K562 (cell line): ENCODE results near the gene SEMA6D. TPM values are rescaled to one million over a fixed set of nuclear protein-coding genes. Genes with fewer than 3 reads are reported as not detected.

Experiments
- ATAC-seq: fragments of 200-7000 bp; cut with Tn5 transposase; 3 replicates; pipeline ENCODE4 v1.9.1; 2020; ENCODE audit warnings: moderate library complexity
- BruUV-seq: library from RNA; stranded (reverse); fragments of 400-500 nt; replicated peaks from 2 replicates; lab custom pipeline; 2021; lab: Mats Ljungman, UMichigan
- CTCF ChIA-PET: fragments of 300-600 bp; formaldehyde crosslinking; extraction: SDS; loops from one replicate; lab custom pipeline; 2021; ENCODE audit warnings: low intra/inter-chr PET ratio; lab: Yijun Ruan, JAX
- POLR2A ChIA-PET: fragments of 300-600, 350-650 bp; sonication (Branson Sonifier 250); formaldehyde crosslinking; extraction: SDS; loops from one replicate; lab custom pipeline; 2021; ENCODE audit warnings: antibody characterized with exemption, inconsistent platforms; lab: Yijun Ruan, JAX
- DNase-seq, 4 experiments: peaks; one replicate each; pipeline versions ENCODE4 v3.0.0 to v3.0.0-alpha.2; 2011 to 2018; ENCODE audit warnings: low spot score in 3 of 4, mixed read lengths in 3 of 4; ENCODE audit errors: extremely low read depth in 1 of 4
- FAIRE-seq: peaks from 2 replicates; lab custom pipeline; 2011; peaks lifted over from hg19 to GRCh38; lab: Jason Lieb, UNC
- H2AFZ ChIP-seq: 2 replicates; pipeline ENCODE4 v1.6.0; 2011; ENCODE audit warnings: low read depth, low read length, control low read depth, inconsistent platforms
- H3K27ac ChIP-seq: fragments of 200-600 bp; 3 replicates; pipeline ENCODE4 v1.8.0; 2011; ENCODE audit warnings: low read depth, mild to moderate bottlenecking, control low read depth, inconsistent platforms, low read length, moderate library complexity, mixed read lengths; ENCODE audit errors: extremely low read depth
- H3K27me3 ChIP-seq, 2 experiments: fragments of 300-600 bp in 1 of 2; 2 replicates in 1 of 2; 3 replicates in 1 of 2; pipeline versions ENCODE4 v1.6.0 to v1.8.0; 2011; ENCODE audit warnings: inconsistent platforms in 2 of 2, low read length in 2 of 2, mild to moderate bottlenecking in 1 of 2, mixed read lengths in 1 of 2, moderate library complexity in 1 of 2; ENCODE audit not compliant: control insufficient read depth in 2 of 2, insufficient read depth in 2 of 2
- H3K36me3 ChIP-seq: fragments of 300-600 bp; 3 replicates; pipeline ENCODE4 v1.8.0; 2011; ENCODE audit warnings: mild to moderate bottlenecking, low read length, inconsistent platforms; ENCODE audit not compliant: control insufficient read depth, insufficient read depth
- H3K4me1 ChIP-seq, 2 experiments: fragments of 200-600 bp in 1 of 2; replicated peaks in 1 of 2; 2 replicates in 1 of 2; 3 replicates in 1 of 2; pipeline versions ENCODE4 v1.5.1 to v1.8.0; 2011; ENCODE audit warnings: inconsistent platforms in 2 of 2, low read length in 2 of 2, mild to moderate bottlenecking in 1 of 2, mixed read lengths in 1 of 2, moderate library complexity in 1 of 2; ENCODE audit not compliant: control insufficient read depth in 2 of 2, insufficient read depth in 2 of 2
- H3K4me2 ChIP-seq: 2 replicates; pipeline ENCODE4 v1.6.1; 2011; ENCODE audit warnings: low read length, control low read depth, inconsistent platforms, mixed read lengths; ENCODE audit not compliant: insufficient read depth
- H3K4me3 ChIP-seq: fragments of 200-600 bp; sonication (generic), shearing (Covaris generic); 2 replicates; pipeline ENCODE4 v1.5.1; 2016; ENCODE audit warnings: control low read depth, inconsistent platforms
- H3K79me2 ChIP-seq: fragments of 200-600 bp; 3 replicates; pipeline ENCODE4 v1.8.0; 2011; ENCODE audit warnings: low read length, inconsistent platforms; ENCODE audit not compliant: control insufficient read depth, insufficient read depth
- H3K9ac ChIP-seq, 2 experiments: 2 replicates each; pipeline versions ENCODE4 v1.6.0 to v1.6.1; 2011; ENCODE audit warnings: low read depth in 2 of 2, low read length in 2 of 2, control low read depth in 1 of 2, inconsistent platforms in 1 of 2, mild to moderate bottlenecking in 1 of 2, mixed read lengths in 1 of 2; ENCODE audit not compliant: insufficient read depth in 1 of 2
- H3K9me1 ChIP-seq: one replicate; pipeline ENCODE4 v1.6.0; 2011; ENCODE audit warnings: inconsistent platforms, mild to moderate bottlenecking, low read length, moderate library complexity; ENCODE audit not compliant: control insufficient read depth, insufficient read depth
- H3K9me3 ChIP-seq: replicated peaks from 2 replicates; pipeline ENCODE4 v1.5.1; 2011; ENCODE audit warnings: low read depth, low read length, inconsistent platforms; ENCODE audit not compliant: control insufficient read depth, insufficient read depth
- H4K20me1 ChIP-seq: replicated peaks from 2 replicates; pipeline ENCODE4 v1.6.1; 2011; ENCODE audit warnings: low read length, inconsistent platforms, mixed read lengths; ENCODE audit not compliant: control insufficient read depth, insufficient read depth
- FOXJ2 ChIP-seq: fragments of 200-800 bp; sonication (Bioruptor generic); IDR thresholded peaks from 2 replicates; pipeline ENCODE4 v1.6.1; 2016; ENCODE audit warnings: missing genetic modification characterization, missing compliant biosample characterization
- KLF16 ChIP-seq: IDR thresholded peaks from 2 replicates; pipeline ENCODE4 v1.6.1; 2016; ENCODE audit warnings: antibody characterized with exemption
- MTA1 ChIP-seq: fragments of 450-650 bp; IDR thresholded peaks from 2 replicates; pipeline ENCODE4 v1.6.1; 2017; ENCODE audit warnings: borderline replicate concordance
- NFE2 ChIP-seq: IDR thresholded peaks from 2 replicates; pipeline ENCODE4 v1.6.1; 2014; ENCODE audit warnings: antibody characterized with exemption, low read depth
- POLR2AphosphoS5 ChIP-seq: IDR thresholded peaks from 2 replicates; pipeline ENCODE4 v1.6.1; 2011; ENCODE audit warnings: mild to moderate bottlenecking, low read depth, low read length, moderate library complexity; ENCODE audit not compliant: control insufficient read depth, insufficient read depth
- SNIP1 ChIP-seq: fragments of 450-650 bp; IDR thresholded peaks from 2 replicates; pipeline ENCODE4 v1.7.1; 2017; ENCODE audit warnings: low read depth, mild to moderate bottlenecking
- UBTF ChIP-seq, 2 experiments: IDR thresholded peaks; 2 replicates each; pipeline ENCODE4 v1.6.1; 2012; ENCODE audit warnings: improper control_type of control experiment in 2 of 2, low read depth in 2 of 2, low read length in 2 of 2, borderline replicate concordance in 1 of 2
- ZBTB1 ChIP-seq: sonication (generic); formaldehyde crosslinking; IDR thresholded peaks from 2 replicates; pipeline ENCODE4 v1.8.1; 2023; ENCODE audit warnings: missing genetic modification reagents, low read depth, mild to moderate bottlenecking, borderline replicate concordance
- ZNF395 ChIP-seq: fragments of 200-800 bp; sonication (Bioruptor generic); IDR thresholded peaks from 2 replicates; pipeline ENCODE4 v1.6.1; 2017; ENCODE audit warnings: missing genetic modification characterization, missing compliant biosample characterization
- WGBS: fragments of 100-300 bp; shearing (Covaris generic); methylation state at CpG from one replicate; pipeline ENCODE4 v1.1.6; 2016; ENCODE audit warnings: low coverage, mixed read lengths; ENCODE audit not compliant: insufficient coverage; ENCODE audit errors: missing lambda C conversion rate; 5-methylcytosine and 5-hydroxymethylcytosine counted together
- in situ Hi-C: fragments of 300-500 bp; cut with MboI; formaldehyde crosslinking; loops from 4 replicates; pipeline ENCODE4 v1.15.0; 2018; ENCODE audit warnings: inconsistent platforms, mixed read lengths
- intact Hi-C: fragments of 100-400 bp; cut with micrococcal nuclease; formaldehyde crosslinking; loops from 2 replicates; pipeline ENCODE4 v1.14.2; 2022
- polyA plus RNA-seq, 8 experiments: library from polyadenylated mRNA; depleted of rRNA in 4 of 8; stranded (reverse) in 5 of 8; unstranded in 3 of 8; fragments of >200 nt; fragmentation: Nextera tagmentation in 2 of 8; fragmentation: Illumina TruSeq in 1 of 8; extraction: Ambion mirVana in 2 of 8; extraction: Trizol in 1 of 8; gene quantifications; 2 replicates each; pipeline versions ENCODE4 v1.2.1 to v1.2.3, GENCODE V29; 2011 to 2014; ENCODE audit warnings: inconsistent platforms in 1 of 8, missing spikeins in 1 of 8
- total RNA-seq, 7 experiments: library from RNA; depleted of rRNA in 6 of 7; stranded (reverse); fragments of >200 nt in 6 of 7; fragmentation: Illumina TruSeq in 2 of 7; extraction: Trizol in 2 of 7; gene quantifications; 2 replicates each; pipeline versions ENCODE4 v1.2.1 to v1.2.3, GENCODE V29; 2011 to 2021; ENCODE audit warnings: low replicate concordance in 1 of 7
- TF ChIP-seq, protein P1 (sequence below): sonication (generic); formaldehyde crosslinking; IDR thresholded peaks from 2 replicates; pipeline ENCODE4 v1.8.1; 2023; ENCODE audit warnings: missing genetic modification reagents, mild to moderate bottlenecking, borderline replicate concordance
- TF ChIP-seq, protein P2 (sequence below): fragments of 250-450 bp; sonication (Bioruptor Pico); IDR thresholded peaks from 2 replicates; pipeline ENCODE4 v1.8.0; 2021; ENCODE audit warnings: mild to moderate bottlenecking, moderate library complexity

Gene SEMA6D
- total and polyA plus RNA-seq, 9 of the 15 experiments (the other 6 are each of a cell fraction or from before 2014, with no cell fraction given), result not detected

DNA sequence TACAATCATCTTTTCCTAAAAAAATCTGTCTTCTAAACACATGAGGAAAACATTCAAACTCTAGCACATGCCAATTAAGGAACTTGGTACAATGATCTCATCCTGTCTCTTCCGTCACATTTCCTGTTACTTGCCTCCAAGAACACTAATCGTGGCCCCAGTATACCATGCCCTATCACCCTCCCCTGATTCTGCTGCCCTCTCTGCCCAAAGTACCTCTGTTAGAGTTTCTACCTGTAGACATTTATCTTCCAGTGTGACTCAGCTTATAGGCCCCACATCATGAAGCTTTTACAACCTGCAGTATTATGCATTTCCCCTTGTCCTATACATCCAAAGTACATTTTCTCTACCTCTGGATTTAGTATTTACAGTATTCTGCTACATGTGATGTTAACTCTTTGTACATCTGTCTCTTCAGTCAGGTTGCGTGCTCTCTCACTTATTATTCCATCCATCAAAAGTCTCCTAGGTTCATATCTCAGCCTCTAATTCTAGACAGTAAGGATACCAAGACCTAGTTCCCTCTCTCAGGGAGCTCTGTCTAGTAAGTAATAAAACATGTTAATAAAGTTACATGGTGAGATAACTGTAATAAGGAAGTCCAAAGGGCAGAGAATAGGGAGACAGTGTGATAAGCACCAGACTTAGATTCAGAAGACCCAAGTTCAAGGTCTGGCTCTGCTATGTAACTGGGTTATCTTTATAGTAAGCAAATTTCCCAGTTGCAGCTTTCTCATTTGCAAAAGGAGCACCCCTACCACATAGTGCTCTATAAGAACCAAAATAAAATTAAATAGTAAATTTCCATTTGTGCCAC lies 8.9 kb upstream of the SEMA6D start:
- WGBS, result 3% methylated on average over 3 of the region's 3 CpGs
- H3K4me1 ChIP-seq, result no peaks in the 10 kb centered on the region
- ChIA-PET CTCF (no interaction called here), POLR2A (no interaction called here)
- in situ Hi-C loops, result no loop called here
- FAIRE-seq, result no peak
- H3K9me3 ChIP-seq, result no peaks in the 10 kb centered on the region
- H3K9me1 ChIP-seq, result no peaks in the 10 kb centered on the region
- no peaks in the 10 kb centered on the region for H3K79me2 ChIP-seq
- intact Hi-C loops, result no loop called here
- no peaks in the 10 kb centered on the region for H3K36me3 ChIP-seq
- H3K27me3 ChIP-seq, result no peaks in the 10 kb centered on the region
- no peak overlapping the region for H3K9ac ChIP-seq
- no peak overlapping the region for H2AFZ ChIP-seq
- no peak overlapping the region for H3K4me3 ChIP-seq
- no peak overlapping the region for H3K27ac ChIP-seq
- no TSS peak for BruUV-seq
- H3K4me2 ChIP-seq, result no peak overlapping the region
- ATAC-seq, result no peak
- no peak for DNase-seq
- H4K20me1 ChIP-seq, result no peaks in the 10 kb centered on the region
- no peak for TF ChIP-seq KLF16
- TF ChIP-seq NFE2, result no peak
- TF ChIP-seq FOXJ2 (tag), result no peak
- TF ChIP-seq MTA1, result no peak
- TF ChIP-seq, protein P1, sequence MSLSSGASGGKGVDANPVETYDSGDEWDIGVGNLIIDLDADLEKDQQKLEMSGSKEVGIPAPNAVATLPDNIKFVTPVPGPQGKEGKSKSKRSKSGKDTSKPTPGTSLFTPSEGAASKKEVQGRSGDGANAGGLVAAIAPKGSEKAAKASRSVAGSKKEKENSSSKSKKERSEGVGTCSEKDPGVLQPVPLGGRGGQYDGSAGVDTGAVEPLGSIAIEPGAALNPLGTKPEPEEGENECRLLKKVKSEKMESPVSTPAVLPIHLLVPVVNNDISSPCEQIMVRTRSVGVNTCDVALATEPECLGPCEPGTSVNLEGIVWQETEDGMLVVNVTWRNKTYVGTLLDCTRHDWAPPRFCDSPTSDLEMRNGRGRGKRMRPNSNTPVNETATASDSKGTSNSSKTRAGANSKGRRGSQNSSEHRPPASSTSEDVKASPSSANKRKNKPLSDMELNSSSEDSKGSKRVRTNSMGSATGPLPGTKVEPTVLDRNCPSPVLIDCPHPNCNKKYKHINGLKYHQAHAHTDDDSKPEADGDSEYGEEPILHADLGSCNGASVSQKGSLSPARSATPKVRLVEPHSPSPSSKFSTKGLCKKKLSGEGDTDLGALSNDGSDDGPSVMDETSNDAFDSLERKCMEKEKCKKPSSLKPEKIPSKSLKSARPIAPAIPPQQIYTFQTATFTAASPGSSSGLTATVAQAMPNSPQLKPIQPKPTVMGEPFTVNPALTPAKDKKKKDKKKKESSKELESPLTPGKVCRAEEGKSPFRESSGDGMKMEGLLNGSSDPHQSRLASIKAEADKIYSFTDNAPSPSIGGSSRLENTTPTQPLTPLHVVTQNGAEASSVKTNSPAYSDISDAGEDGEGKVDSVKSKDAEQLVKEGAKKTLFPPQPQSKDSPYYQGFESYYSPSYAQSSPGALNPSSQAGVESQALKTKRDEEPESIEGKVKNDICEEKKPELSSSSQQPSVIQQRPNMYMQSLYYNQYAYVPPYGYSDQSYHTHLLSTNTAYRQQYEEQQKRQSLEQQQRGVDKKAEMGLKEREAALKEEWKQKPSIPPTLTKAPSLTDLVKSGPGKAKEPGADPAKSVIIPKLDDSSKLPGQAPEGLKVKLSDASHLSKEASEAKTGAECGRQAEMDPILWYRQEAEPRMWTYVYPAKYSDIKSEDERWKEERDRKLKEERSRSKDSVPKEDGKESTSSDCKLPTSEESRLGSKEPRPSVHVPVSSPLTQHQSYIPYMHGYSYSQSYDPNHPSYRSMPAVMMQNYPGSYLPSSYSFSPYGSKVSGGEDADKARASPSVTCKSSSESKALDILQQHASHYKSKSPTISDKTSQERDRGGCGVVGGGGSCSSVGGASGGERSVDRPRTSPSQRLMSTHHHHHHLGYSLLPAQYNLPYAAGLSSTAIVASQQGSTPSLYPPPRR (CRISPR knock-in tag), result no peak
- TF ChIP-seq UBTF (IDR thresholded peaks at IDR 0.05; ENCODE audit: borderline replicate concordance in 1 of 2, low read depth in 2 of 2, low read length in 2 of 2), result no peak
- TF ChIP-seq, protein P2, sequence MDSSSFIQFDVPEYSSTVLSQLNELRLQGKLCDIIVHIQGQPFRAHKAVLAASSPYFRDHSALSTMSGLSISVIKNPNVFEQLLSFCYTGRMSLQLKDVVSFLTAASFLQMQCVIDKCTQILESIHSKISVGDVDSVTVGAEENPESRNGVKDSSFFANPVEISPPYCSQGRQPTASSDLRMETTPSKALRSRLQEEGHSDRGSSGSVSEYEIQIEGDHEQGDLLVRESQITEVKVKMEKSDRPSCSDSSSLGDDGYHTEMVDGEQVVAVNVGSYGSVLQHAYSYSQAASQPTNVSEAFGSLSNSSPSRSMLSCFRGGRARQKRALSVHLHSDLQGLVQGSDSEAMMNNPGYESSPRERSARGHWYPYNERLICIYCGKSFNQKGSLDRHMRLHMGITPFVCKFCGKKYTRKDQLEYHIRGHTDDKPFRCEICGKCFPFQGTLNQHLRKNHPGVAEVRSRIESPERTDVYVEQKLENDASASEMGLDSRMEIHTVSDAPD (CRISPR knock-in tag), result no peak
- TF ChIP-seq ZBTB1, result no peak
- no peak for TF ChIP-seq ZNF395 (CRISPR knock-in tag)
- no peak for TF ChIP-seq SNIP1
- no peak for TF ChIP-seq POLR2AphosphoS5
